ENCODE measurements around the gene TCAIM.
"Not testable (repeated sequence)": the region's sequence is repeated elsewhere in the genome, so short reads cannot be mapped to it uniquely, and the experiment has no call there.

- TF ChIP-seq, protein P1, sequence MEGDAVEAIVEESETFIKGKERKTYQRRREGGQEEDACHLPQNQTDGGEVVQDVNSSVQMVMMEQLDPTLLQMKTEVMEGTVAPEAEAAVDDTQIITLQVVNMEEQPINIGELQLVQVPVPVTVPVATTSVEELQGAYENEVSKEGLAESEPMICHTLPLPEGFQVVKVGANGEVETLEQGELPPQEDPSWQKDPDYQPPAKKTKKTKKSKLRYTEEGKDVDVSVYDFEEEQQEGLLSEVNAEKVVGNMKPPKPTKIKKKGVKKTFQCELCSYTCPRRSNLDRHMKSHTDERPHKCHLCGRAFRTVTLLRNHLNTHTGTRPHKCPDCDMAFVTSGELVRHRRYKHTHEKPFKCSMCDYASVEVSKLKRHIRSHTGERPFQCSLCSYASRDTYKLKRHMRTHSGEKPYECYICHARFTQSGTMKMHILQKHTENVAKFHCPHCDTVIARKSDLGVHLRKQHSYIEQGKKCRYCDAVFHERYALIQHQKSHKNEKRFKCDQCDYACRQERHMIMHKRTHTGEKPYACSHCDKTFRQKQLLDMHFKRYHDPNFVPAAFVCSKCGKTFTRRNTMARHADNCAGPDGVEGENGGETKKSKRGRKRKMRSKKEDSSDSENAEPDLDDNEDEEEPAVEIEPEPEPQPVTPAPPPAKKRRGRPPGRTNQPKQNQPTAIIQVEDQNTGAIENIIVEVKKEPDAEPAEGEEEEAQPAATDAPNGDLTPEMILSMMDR (IDR thresholded peaks at IDR 0.05), result not testable (repeated sequence)
- not testable (repeated sequence) for TF ChIP-seq EP300 (IDR thresholded peaks at IDR 0.05)
Observed at GRCh38 chr3:44398271-44398670, 59.7 kb downstream of the TCAIM start.
